PC-3 (cell line): ENCODE data around the gene ZNF516.

ENCODE experiments used
- EZH2 ChIP-seq: fragments of 300-600 bp; sonication (generic); IDR thresholded peaks from one replicate; pipeline ENCODE4 v1.6.1; 2017; ENCODE audit warnings: antibody characterized with exemption, mild to moderate bottlenecking, low read length; ENCODE audit not compliant: unreplicated experiment
- TF ChIP-seq, protein P1 (sequence below): fragments of 300-600 bp; sonication (generic); conservative IDR thresholded peaks from 2 replicates; pipeline ENCODE4 v1.5.1; 2017; ENCODE audit warnings: antibody characterized with exemption, low read depth, mild to moderate bottlenecking, low read length

DNA sequence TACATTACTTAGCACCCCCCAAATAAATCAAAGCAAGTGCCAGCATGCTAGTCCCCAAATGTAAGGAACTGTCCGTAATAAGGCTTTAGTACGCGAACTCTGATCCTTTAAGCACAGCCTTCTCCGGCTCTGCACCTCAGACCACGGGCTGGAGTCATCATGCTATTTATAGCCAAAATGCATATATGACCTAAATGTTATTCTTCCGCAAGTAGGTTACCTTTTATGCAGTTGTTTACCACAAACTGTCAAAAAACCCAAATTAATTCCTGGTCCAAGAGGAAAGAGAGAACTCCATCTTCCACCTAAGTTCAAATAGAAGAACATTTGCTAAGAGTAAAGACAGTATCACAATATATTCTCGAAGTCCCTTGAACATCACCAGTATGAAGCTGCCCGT, 42.7 kb downstream of the ZNF516 start:
- TF ChIP-seq, protein P1, sequence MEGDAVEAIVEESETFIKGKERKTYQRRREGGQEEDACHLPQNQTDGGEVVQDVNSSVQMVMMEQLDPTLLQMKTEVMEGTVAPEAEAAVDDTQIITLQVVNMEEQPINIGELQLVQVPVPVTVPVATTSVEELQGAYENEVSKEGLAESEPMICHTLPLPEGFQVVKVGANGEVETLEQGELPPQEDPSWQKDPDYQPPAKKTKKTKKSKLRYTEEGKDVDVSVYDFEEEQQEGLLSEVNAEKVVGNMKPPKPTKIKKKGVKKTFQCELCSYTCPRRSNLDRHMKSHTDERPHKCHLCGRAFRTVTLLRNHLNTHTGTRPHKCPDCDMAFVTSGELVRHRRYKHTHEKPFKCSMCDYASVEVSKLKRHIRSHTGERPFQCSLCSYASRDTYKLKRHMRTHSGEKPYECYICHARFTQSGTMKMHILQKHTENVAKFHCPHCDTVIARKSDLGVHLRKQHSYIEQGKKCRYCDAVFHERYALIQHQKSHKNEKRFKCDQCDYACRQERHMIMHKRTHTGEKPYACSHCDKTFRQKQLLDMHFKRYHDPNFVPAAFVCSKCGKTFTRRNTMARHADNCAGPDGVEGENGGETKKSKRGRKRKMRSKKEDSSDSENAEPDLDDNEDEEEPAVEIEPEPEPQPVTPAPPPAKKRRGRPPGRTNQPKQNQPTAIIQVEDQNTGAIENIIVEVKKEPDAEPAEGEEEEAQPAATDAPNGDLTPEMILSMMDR = no peak
- no peak for TF ChIP-seq EZH2
